ENCODE measurements around the gene CKS1B.

DNA sequence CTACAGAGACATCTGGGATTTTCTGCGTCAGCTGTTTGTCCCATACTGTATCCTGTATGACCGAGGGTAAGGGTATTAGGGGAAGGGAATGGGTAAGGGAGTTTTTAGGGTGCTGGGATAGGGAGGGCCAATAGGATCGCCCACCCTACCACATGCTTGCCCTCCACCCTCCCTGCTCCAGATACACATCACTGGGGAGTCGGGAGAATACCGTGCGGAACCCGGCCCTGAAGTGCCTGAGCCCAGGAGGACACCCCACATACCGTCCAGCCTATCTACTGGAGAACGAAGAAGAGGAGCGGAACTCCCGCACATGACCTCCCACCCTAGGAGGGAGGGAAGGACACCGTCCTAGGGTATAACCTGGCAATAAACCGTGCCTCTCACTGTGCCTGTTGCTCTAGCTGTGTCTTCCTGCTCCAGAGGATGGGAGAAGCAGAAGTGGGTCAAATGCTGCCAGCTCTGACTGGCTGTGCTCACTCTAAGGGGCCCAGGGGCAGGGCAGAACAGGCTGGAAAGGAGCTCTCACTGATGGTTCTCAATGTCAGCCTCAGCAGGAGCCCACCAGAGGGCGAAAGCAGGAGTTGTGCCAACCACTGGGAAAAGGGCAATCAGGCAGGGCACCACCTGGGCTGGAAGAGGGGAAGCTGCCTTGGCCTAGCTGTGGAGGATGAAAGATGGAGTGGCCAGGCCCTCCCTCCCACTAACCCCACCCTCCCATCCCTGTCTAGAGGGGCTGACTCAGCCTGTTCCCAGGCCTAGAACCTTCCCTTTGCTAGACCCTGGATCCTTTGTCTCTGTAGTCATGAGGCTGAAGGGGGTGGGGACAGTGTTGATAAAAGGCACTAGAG lies 18.5 kb downstream of the CKS1B start:
- TF ChIP-seq, protein P1, sequence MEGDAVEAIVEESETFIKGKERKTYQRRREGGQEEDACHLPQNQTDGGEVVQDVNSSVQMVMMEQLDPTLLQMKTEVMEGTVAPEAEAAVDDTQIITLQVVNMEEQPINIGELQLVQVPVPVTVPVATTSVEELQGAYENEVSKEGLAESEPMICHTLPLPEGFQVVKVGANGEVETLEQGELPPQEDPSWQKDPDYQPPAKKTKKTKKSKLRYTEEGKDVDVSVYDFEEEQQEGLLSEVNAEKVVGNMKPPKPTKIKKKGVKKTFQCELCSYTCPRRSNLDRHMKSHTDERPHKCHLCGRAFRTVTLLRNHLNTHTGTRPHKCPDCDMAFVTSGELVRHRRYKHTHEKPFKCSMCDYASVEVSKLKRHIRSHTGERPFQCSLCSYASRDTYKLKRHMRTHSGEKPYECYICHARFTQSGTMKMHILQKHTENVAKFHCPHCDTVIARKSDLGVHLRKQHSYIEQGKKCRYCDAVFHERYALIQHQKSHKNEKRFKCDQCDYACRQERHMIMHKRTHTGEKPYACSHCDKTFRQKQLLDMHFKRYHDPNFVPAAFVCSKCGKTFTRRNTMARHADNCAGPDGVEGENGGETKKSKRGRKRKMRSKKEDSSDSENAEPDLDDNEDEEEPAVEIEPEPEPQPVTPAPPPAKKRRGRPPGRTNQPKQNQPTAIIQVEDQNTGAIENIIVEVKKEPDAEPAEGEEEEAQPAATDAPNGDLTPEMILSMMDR (IDR thresholded peaks at IDR 0.05), result no peak
- TF ChIP-seq POLR2A (IDR thresholded peaks at IDR 0.05) (no peak), EP300 (IDR thresholded peaks at IDR 0.05) (no peak), POLR2AphosphoS5 (IDR thresholded peaks at IDR 0.05) (no peak)
